GM21526 (cell line): ENCODE measurements around the gene CLRN2.
"Not testable (repeated sequence)": the region's sequence is repeated elsewhere in the genome, so short reads cannot be mapped to it uniquely, and the experiment has no call there.

ENCODE experiments used
- ATAC-seq: cut with Tn5 transposase; IDR thresholded peaks from one replicate; pipeline ENCODE4 v1.9.1; 2021; ENCODE audit warnings: moderate library complexity; ENCODE audit not compliant: unreplicated experiment, low FRiP score

CLRN2 gene

DNA sequence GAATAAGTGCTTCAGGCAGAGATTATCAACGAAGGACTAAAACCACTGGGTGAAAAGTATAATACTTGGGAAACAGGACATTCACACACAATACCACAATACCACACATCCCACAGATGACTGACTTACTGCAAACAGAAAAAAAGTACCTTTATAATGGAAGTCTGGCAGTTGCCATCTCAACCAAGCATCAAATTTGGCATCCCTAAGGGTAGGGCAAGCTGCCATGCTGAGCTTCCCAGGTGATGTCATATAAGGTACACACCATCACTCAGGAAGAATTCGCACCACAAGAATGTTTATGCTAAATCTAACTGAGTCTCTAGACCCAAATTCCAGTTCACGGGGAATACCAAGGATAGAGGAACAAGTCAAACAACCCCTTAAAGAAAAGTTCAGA lies 12.2 kb upstream of the CLRN2 start:
- no peak for ATAC-seq

DNA sequence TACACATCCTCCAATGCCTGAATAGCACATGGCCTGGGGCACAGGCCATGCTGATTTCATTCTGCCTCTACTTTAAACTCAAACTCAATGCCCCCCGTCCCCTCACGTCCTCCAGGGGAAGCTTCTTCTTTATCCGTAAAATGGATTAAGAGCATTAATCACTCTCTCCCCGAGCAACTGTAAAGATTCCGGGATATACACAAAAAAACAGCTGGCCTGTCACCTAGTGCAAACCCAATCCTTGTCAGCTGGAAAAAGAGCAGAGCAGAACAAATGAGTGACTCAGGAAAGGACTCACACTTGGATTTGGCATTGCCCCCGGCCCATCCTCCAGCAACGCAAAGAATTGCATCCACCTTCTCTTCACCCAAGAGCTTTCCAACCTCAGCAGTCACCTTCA lies 10.9 kb upstream of the CLRN2 start:
- ATAC-seq, result no peak

DNA sequence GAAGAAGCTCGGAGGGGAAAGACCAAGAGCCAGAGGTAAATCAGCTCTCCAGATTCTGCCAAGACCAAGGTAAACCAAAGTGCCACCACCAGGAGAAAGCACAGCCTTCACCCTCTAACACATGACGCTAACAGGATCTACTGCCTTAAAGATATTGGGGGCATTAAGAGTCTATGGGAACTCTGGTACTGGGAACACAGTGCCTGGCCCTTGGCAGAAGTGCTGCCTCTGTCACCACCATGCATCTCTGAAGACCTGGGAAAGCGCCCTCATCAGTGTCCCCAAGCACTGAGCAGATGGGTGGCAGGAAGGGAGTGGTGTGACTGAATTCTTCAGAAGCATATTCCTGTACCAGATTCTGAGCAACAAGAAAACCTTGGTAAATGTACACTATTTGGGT lies 4.4 kb upstream of the CLRN2 start:
- no peak for ATAC-seq

DNA sequence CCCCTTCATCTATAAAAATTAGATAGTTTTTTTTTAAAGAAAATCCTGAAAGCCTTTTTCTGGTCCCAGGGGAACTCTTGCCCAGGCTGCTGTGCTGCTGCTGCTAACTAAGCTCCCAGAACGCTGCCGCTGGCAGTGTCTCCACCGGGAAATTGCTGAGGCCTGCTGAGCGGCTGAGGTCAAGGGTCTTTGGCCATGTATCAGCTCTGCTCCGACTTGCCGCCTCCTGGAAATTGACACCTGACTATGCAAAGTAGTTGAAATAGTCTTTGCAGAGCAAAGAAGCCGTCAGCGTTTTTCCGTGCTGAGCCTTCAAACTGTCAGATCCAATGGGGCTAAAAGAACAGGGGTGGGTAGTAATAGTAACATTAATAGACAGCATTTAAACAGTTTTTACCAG lies 3.9 kb upstream of the CLRN2 start:
- no peak for ATAC-seq

DNA sequence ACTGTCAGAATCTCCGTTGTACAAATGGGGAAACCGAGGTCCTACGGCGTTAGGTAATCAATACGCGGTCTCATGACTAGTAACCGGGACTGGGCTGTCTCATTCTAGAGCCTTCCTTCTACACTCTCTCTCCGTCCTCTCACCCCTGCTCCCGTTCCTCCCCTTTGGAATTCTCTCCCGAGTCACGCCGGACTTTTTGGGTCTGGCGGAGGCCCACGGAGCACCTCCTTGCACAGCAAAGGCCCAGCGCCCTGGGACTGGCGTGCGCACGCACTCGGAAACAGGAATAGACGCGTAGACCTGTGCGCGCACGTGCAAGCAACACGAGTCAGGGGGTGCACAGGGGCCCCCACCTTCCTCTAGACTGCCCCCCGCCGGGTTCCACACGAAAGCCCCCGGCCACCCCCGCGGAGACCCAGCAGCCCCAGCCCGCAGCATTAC lies 3.4 kb upstream of the CLRN2 start:
- ATAC-seq, result peak; percentile 64

DNA sequence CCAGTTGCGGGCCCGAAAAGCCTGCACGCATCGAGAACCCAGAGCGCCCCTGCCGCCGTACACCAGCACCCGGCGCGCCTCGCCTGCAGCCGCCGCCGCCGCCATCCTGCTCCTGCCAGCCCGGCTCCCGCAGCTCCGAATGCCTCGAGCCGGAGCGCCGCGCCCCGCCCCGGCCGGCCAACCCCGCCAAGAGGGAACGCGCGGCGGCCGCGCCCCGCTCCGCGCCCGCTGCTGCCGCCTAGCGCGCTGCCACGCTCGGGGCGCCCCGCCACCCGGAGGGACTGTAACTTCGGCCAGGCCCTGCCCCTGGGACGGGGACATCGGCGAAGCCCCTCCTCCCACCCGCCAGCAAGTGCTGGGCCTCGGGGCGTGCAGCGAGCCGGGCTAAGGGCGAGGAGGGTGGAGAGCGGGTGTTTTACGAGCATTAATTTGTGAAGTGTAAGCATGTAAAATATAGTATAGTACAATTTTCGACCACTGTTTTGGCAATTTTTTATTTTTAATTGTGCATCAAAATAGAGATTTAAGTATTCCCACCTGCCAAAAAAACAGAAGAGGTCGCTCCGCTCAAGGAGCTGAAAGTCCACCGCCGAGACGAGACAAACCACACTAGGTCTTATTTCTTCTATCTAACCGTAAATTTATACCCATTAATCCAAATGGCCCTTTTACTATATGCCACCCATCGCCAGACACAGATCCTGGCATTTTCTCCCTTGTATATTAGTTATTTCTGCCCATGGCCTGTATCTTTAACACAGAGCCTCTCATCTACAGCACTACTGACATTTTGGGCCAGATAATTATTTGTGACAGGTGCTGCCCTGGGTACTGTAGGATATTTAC lies 2.8 kb upstream of the CLRN2 start, which contains the start of gene QDPR:
QDPR (minus strand) TSS at position 141 of the 846 bp plus-strand sequence; CDS start at position 105, 36 bp downstream.
- ATAC-seq, result peak; percentile 96

DNA sequence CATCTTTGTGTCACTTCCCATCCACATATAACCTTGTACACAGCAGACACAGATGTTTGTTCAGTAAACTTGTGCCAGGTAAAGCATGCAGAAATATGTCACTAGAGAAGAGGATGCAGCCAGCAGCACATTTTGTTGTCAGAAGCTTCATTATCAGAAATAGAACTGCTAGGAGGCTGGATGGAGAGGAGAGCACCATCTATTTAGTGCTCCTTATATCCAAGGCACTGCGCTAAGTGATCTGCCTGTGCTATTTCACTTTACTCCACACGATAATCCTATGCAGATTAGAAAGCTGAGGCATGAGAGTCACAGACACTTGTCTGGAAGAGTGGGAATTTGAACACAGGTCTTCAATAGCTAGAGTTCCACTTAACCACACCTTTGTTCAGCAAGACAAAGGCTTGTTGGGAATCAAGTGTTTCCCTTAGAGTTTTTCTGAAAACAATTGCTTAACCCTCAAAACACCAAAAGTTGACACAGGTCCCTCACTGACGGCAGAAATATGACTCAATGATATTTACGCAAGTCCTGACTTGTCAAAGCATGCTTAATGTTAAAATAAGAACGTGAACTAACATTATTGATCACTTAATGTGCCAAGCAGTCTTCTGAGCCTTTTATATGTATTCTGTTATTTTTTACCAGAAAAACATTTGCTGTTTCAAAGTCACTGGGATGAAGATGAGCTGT lies 1.8 kb upstream of the CLRN2 start:
- no peak for ATAC-seq

DNA sequence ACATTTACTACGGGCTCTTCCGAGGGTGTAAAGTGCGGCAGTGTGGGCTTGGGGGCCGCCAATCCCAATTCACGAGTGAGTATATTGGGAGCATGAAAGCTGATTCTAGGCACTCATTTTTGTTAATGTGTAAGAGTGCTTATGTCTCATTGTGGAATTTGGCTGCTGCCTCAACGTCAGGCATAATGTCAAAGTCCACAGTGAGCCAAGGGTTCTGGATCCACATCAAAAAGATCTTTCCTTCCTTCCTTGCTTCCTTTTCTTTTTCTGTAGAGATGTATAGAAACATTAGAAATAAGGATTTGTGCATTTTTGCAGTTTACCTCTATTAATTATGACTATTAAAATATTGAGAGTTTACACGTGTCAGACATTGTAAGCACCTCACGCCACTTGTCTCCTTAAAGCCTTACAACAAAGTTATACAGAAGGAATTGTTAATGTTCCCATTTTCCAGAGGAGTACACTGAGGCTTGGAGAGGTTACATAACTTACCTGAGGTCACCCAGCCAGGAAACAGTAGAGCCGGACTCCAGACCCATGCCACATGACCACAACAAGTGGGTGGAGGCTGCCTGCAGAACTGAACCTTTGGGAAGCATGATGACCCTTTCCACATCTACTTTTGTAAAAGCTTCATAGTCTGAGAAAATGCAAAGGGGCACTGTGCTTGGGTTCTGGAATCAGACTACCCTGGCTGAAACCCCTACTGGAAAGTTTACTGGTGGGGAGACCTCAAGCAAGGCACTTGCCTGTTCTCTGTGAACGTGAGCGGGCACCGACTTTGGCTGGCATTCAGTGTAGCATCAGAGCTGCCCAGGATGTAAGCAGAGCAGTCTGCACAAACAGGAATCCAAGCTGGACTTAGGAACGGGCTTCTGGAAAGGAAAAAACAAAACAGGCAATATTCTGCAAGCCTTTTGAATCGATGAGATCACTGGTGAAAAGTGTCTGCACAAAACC lies 761 bp downstream of the CLRN2 start:
- ATAC-seq, result no peak

DNA sequence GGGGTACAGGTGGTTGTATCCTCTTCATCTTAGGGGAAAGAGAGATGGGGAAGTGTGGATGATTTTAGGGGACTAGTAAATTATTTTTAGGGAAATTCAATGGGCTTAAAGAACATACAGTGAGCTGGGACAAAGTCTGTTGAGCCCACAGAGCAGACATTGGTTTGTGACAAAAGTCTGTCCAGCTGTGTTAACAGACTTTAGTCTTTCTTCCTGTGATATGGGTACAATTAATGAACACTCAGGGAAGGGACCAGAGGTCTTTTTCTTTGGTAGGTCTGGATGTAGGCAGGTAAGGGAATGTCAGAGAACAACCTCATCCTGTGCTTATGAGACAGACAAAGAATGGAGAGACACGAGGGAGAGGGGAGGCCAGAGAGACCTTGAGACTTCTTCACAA lies 2.0 kb downstream of the CLRN2 start:
- no peak for ATAC-seq

DNA sequence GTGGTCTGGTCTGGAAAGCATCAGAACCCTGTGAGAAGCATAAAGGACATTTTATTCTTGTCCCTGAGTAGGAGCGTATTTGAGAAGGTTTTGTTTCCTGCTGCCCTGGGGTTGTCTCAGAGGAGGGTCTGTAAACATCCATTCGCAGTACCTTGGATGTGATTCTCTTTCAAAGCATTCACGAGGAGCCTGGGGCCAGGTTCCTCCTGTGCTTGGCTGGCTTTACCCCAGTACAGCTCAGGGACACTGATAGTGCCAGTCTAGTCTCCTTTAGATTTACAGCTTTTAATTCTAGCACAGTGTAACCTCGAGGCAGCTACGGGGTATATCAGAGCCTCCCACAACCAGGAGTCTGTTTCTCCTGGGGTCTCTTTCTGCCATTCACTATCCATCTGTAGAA lies 2.7 kb downstream of the CLRN2 start:
- ATAC-seq, result no peak

DNA sequence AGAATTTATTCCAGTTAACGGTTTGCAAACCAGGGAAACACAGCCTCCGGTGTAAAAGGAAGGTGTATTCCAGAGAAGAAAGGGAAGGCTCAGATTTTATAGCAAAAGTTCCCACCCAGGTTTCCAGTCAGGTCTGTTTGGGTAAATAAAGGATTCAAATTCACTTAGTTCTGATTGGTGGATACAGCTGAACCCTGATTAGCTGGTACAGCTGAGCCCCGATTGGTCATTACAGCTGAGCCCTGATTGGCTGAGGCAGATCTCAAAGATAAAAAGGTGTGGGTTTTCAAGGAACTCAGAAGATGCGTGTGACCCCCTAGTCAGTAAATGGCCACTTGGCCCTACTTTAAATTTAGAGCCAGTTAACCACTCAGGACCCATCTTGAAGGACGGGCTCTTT lies 6.6 kb downstream of the CLRN2 start:
- no peak for ATAC-seq

DNA sequence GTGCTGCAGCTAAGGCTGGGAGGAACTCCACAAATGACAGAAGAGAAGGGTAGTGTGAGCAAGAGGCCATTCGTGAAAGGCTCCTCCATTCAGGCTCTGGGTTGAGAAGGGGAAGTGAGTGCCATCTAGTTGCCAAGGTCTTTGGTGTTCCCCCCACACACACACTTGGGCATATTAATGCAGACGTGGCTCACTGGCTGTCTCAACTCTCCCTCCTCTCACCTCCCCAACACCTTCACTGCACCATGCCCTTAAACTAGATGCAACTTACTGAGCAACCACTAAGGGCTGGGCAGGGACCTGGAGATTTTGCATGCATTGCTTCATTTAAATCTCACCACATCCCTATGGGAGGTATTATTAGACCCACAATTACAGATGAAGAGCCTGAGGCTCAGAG lies 8.7 kb downstream of the CLRN2 start:
- no peak for ATAC-seq

DNA sequence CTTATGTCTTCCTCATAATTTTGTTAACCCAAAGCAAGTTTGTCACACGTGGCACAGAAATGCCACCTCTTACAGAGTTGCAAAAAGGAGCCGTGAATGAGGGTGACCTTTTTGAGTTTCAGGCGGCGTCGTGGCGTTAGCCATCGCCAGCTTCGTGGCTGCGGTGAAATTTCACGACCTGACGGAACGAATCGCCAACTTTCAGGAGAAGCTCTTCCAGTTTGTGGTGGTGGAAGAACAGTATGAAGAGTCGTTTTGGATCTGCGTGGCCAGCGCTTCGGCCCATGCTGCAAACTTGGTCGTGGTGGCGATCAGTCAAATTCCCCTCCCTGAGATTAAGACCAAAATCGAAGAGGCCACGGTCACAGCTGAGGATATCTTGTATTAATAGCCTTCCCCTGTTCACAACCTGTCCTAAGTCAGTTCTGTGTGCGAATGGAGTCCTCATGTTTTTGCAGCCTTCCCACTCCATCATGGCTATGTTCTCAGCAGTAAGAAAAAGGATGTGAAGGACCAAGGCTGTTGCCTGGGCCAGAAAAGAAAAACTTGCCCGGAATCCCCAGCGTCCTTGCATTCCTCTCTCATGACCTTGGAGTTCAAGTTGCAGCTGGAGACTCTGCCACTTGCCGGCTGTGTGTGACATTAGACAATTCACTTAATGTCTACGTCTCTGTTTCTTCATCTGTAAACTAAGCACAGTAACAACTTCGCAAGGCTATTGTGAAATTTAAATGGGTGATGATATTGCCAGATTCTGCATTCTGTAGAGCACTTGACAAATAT lies 11.9 kb downstream of the CLRN2 start:
- ATAC-seq, result no peak

DNA sequence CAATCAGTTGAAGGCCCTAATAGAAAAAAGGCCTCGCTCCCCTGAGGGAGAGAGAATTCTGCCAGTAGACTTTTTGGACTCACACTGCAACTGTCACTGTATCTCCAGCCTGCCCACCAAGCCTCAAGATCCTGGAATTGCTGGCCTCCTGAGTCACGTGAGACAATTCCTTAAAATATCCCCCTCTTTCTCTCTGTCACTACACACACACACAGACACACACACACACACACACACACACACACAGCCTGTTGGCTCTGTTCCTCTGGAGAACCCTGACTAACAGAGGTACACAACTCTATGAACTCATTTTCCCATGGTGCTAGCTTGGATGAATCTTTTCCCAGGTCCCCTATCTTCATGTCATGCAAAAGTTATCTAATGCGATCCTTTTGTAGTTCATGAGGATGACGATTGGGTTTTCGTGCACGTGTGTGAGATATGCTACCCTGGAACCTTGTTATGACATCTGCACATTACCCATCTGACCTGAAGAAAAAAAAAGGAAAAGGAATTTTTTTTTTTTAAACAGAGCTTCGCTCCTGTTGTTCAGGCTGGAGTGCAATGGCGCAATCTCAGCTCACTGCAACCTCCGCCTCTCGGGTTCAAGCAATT lies 13.7 kb downstream of the CLRN2 start:
- ATAC-seq, result no peak

DNA sequence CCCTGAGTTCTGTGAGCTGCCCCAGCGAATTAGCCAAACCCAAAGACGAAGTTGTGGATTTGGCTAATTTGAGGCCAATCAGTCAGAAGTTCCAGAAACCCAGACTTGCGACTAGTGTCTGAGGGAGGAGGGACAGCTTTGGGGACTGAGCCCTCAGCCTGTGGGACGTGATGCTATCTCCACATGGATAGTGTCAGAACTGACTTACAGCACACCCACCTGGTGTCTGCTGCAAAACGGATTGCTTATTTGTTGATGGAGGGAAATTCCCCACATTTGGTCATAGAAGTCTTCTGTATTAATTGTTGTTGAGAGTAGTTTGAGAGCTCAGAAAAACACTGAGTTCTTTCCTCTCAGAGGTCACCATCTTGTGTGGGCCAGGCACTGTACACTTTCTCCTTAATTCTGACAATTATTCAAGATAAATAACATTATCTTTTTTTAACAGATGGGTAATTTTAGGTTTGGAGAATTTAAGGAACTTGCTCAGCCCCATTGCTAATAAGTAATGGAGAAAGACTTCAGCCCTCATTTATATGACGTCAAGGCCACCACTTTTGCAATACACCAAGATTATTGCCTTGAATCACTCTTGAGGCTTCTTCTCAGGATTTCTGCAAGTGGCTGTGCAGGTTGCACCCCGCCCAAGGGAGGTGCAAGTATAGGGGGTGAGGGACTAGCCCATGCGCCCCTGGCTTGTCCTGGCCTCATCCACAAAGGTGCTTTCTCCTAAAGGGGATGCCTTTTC lies 16.7 kb downstream of the CLRN2 start:
- ATAC-seq, result no peak

DNA sequence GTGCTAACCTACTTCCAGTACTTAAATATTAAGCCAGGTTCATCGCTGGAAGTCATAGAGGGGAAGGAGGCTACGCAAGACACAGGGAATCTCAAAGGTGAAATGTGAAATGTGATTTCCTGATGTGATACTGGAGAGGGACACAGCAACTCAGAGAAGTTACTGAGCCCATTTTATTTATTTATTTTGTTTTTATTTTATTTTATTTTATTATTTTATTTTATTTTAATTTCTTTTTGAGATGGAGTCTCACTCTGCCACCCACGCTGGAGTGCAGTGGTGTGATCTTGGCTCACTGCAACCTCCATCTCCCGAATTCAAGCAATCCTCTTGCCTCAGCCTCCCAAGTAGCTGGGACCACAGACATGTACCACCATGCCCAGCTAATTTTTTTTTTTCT lies 19.7 kb downstream of the CLRN2 start:
- ATAC-seq, result no peak

DNA sequence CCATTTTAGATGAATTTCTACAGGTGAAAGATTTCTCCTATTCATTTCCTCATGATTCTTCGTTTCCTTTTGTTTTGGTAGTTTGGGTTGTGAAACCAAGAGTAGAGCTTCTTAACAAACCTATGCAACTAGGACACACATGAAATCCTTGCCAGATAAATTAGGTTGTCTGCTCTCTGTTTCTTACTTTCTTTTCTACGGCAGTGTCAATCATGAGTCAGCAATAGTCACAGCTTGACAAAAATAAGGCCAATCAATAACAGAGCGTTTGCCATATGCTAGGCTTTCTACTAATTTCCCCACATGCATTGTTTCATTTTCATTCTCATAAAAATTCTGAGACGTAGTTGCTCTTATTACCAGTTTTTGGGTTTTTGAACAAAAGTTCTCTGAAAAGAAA lies 20.3 kb downstream of the CLRN2 start:
- ATAC-seq, result no peak

DNA sequence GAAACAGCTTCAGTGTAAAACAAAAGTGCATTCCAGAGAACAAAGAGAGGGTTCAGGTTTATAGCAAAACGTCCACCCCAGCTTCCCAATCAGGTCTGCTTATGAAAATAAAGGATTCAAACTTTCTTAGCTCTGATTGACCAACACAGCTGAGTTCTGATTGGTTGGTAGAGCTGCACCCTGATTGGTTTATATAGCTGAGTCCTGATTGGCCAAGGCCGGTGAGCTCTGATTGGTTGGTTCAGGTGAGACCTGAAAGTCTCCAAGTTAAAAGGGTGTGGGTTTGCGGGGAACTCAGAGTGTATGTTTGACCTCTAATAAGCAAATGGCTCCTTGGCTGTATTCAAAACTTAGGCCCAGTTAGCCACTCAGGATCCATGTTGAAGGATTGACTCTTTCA lies 20.9 kb downstream of the CLRN2 start:
- no peak for ATAC-seq

DNA sequence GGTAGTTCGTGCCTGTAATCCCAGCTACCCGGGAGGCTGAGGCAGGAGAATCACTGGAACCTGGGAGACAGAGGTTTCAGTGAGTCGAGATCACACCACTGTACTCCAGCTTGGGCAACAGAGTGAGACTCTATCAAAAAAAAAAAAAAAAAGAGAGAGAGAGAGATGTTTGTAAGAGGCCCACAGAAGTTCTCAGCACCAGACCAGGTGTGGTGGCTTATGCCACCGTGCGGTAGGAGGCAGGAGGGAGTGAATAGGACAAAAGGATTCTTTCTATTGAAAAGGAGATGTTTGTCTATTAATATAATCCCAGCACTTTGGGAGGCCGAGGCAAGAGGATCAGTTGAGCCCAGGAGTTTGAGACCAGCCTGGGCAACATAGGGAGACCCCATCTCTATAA lies 22.1 kb downstream of the CLRN2 start:
- ATAC-seq, result not testable (repeated sequence)
